Middle frontal gyrus (tissue), 1 donor: Measurements from ENCODE around the gene CUL1.

Experiments used
- DNase-seq: peaks from one replicate; pipeline ENCODE4 v3.0.0-alpha.2; 2015; ENCODE audit warnings: low spot score; ENCODE audit errors: extremely low spot score

The CUL1 gene

DNA sequence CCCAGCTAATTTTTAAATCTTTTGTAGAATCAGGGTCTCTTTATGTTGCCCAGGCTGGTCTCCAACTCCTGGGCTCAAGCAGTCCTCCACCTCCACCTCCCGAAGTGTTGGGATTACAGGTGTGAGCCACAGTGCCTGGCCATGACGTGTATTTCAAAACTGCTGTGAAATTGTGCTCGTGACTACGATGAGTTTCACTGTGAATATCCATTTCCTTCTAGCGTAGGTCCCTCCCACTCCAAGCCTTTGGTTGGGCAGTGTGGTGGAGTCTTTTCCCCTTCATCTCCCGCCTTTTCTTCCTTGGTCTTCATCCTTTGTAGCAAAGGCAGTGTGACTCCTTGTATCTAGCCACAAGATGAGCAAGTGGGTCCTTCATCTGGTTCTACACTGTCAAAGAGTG lies 56.2 kb downstream of the CUL1 start:
- no peak for DNase-seq

GRCh38 chr7:148761499-148762278 lies 63.0 kb downstream of the CUL1 start:
- no peak for DNase-seq

GRCh38 chr7:148763622-148764021 lies 64.9 kb downstream of the CUL1 start:
- DNase-seq: no peak

- no peak for DNase-seq
Measured at GRCh38 chr7:148770004-148770403, 71.3 kb downstream of the CUL1 start.

DNA sequence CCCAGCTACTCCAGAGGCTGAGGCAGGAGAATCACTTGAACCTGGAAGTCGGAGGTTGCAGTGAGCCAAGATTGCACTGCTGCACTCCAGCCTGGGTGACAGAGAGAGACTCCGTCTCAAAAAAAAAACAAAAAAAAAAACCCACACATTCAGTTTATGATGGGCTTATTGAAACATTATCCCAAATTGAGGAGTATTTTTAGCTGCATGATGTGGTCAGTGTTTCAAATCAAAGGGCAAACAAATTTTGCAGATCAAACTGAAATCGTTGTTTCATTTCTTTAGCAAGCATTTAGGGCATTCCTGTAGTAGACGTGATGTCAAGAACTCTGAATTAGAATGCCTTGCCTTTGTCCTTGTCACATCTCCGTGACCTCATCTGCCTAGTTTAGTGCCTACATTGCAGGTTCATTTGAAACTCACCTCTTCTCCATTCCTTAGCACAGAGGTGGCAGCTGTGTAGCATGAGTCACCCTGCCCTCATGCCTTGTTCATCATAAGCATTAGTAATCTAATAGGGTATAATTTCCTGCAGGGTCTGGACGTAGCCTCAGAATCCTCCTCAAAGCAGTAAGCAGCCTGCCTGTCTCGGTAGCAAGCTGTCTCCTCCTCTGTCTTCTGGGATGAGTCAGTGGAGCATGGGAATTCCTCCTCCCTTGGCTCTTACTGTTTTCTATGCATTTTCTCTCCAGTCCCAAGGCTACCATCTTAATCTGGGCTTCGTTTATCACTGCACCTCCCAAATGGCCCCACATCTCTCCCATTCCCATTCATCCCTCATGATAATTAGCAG lies 73.8 kb downstream of the CUL1 start:
- no peak for DNase-seq

DNA sequence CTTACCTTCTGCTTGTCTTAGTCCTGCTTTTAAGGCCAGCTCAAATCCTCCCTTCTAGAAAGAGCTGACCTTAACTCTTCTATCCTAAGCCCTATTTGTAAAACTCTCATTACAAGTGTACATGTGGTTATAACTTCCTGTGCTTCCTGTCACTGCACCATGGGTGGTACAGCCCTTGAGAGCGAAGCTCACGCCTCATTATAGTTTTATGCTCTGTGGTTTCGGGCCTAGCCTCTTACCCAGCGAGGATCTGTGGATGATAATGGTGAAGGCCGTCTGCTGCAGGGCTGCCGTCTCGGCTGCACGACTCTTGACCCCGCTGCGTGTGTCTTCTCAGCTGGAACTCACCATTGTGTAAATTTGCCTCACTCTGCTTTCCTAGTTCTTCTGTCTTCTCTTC lies 74.6 kb downstream of the CUL1 start:
- DNase-seq: no peak

- no peak for DNase-seq
Measured at GRCh38 chr7:148774471-148774870, 75.8 kb downstream of the CUL1 start.

DNA sequence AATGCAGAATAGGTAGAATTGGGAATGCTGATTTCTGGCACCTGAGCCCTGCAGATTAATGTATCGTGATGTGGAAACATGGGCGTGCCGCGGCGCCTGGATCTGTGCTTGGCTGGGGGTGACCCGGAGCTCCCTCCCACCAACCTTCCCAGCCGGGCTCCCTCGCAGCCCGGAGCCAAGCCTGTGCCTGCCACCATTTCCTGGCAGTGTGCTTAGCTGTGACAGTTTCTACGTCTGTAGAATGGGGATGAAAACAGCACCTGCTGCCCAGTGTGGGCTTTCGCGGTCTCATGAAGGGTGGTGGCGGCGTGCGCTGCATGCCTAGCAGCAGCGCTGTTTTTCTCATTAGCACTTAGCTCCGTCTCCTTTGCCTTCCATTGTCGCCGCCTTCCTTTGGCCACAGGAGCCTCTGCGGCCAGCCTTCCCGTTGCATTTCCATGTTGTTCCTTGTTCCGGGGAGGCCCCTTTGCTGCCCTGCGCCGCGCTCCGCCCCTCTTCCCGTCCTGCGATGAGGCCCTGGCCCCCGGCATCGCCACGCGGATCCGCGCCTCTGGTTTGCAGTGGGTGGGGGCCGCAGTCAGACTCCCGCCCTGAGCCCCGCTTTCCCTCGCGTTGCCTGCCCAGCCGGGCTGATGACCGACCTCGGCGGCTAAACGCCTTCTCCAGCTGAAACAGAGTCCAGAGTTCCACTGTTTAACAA lies 84.2 kb downstream of the CUL1 start:
- DNase-seq: no peak

DNA sequence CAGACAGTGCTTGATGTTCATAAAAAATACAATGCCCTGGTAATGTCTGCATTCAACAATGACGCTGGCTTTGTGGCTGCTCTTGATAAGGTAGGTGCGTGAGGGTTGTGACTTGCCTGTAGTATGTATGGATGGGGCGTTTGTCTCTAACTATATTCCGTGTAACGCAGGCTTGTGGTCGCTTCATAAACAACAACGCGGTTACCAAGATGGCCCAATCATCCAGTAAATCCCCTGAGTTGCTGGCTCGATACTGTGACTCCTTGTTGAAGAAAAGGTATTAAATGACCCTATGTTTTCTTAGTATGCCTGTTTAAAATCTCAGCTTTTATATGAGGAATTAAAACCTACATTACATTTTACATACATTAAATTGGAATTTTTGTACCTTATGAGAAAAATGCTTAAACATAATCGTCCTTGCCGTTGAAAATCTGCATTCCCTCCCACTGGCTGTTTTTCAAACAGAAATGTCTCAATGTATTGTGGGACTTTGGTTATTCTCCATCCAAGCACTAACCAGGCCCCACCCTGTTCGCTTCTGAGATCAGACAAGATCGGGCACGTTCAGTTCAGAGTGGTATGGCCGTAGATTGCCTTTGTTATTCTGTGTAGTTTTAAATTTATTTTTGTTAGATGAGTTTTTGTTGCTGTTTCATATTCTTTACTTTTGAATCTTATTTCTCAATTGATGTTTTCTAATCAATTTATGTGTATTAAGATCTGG lies 85.3 kb downstream of the CUL1 start:
- DNase-seq: no peak

DNA sequence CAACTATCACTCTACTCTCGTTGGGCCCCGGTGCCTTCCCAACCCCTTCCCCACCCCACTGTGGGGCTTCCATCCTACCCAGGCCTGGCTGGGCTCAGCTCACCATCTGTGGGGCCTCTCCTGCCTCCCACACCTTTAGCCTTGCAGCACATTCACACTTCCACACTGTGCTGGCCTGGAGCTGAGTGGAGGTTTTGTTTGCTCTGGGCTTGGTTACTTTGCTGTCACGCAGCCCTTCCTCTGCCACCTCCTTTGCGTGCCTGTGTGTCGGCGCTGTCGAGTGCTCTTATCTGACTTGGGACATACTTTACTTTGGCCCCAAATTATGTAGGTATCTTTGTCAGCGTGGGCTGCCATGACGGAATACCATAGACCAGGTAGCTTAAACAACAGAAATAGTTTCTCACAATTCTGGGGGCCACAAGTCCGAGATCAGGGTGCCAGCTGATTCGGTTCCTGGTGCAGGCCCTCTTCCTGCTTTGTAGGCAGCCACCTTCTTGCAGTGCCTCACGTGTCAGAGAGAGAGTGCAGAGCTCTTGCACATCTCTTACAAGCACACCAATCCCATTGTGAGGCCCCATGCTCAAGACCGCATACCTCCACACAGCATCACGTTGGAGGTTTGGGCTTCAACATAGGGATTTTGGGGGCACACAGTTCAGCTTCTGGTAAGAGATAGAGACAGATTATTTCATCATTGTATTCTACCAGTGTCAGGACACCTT lies 89.0 kb downstream of the CUL1 start:
- no peak for DNase-seq

DNA sequence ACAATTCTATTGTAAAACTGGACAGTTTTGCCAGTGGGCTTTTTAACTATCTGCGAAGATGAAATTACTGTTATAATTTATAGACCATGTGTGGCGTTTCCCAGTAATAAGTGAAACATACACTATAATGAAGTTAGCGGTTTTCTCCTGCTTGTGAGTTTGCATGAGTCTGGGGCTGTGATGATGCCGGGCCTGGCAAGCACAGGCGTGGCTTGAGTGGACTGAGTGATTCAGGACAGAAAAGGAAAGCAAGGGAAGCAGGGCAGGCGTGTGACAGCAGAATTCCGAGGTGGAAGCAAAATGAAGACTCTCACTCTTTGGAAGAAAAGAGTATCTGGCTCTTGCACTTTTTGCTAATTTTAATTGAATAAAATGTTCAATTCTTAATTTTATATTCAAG lies 90.5 kb downstream of the CUL1 start:
- DNase-seq: no peak

- DNase-seq: no peak
Measured at GRCh38 chr7:148790131-148790726, 91.5 kb downstream of the CUL1 start.

DNA sequence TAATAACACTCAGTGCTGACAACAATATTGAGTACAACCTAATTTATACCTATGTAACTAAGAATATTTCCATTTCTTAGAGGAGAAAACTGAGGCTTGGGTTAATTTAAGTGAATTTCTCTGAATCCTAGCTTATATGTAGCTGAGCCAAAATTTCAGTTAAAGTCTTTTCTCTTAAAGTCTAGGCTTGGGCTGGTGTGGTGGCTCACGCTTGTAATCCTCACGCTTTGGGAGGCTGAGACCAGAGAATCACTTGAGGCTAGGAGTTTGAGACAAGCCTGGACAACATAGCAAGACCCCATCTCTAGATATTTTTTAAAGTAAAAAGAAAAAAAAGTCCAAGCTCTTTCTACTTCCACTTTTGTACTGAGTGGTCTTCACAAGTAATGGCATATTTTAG lies 92.1 kb downstream of the CUL1 start:
- DNase-seq: no peak

- DNase-seq: no peak
Measured at GRCh38 chr7:148791546-148791945, 92.8 kb downstream of the CUL1 start.

DNA sequence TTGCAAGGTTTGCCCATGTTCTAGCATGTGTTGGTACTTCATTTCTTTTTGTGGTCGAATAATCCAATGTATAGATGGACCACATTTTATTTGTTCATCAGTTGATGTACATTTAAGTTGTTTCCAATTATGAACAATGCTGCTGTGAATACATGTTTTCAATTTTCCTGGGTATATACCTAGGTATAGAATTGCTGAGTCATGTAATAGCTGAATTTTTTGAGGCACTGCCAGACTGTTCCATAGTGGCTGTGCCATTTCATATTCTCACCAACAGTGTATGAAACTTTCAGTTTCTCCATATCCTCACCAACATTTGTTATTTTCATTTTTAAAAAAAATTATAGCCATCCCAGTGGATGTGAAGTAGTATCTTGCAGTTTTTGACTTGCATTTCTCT lies 94.9 kb downstream of the CUL1 start:
- no peak for DNase-seq

DNA sequence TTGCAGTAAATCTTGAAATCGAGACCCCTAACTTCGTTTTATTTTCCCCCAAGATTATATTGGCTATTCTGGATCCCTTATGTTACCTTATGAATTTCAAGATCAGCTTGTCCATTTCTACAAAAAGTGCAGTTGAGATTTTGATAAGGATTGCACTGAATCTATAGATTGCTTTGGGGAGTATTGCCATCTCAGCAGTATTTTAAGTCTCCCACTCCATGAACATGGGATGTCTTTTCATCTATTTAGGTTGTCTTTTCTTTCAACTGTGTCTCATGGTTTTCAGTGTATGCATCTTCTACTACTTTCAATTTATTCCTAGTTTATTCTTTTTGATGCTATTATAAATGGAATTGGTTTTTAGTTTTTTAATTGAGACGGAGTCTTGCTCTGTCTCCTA lies 95.8 kb downstream of the CUL1 start:
- no peak for DNase-seq

DNA sequence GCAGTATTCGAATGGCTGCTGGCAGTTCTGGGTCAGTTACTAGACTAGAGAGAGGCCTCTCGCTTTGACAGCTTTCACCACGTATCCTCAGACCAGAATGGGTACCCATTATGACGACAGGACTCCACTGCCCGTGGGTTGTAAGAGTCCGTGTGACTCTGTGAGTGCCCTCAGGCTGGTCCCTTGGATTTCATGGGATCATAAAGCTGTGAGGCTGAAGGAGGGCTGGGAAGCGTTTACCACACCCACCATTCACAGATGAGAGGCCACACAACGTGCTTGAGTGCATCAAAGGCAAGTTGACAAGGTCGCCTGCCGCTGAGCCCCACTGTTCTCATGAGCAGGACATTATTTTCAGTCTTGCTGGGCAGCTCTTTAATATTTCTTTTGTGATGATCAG lies 98.1 kb downstream of the CUL1 start:
- DNase-seq: no peak

- DNase-seq: no peak
Measured at GRCh38 chr7:148799893-148800555, 101.3 kb downstream of the CUL1 start.

DNA sequence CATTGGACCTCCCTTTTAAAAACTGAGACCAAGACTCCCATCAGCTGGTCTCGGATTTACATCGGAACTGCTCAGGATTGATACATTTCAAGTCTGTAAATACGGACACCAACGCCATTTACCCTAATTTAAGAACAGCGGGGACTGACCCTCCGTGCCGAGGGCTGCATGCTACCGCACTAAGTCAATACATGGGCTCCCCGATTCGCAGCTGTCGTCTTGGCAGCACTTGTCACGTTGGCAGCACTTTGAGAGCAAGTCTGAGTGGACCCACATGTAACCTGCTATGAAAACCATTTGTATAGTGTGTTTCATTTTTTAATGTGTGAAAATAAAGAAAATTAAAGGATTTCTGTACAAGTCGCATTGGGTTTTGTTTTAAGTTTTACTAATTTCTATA lies 102.0 kb downstream of the CUL1 start:
- no peak for DNase-seq

DNA sequence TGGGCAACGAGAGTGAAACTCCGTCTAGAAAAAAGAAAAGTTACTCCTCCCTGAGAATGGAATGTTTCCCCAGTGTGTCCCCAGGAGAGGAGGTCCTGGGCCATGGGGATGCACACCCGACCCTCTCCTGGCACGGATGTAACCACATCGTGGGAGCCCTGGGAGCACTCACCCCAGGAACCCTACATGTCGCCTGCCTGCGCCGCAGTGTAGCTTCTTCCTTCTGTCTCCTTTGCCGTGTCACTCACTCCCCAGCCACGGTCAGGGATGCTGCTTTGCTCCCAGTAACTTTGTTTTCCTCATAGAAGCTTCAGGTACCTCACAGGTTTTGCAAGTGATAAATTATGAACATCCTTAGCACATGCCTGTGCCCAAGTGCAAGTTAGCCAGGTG lies 103.4 kb downstream of the CUL1 start:
- DNase-seq: no peak
